GM12878 (cell line): Measurements from ENCODE around the gene SPTBN1. TPM values are rescaled to one million over a fixed set of nuclear protein-coding genes. Genes with fewer than 3 reads are reported as not detected.

Experiments
- BCL11A ChIP-seq: IDR thresholded peaks from 2 replicates; pipeline ENCODE4 v1.6.1; 2011; ENCODE audit warnings: low read depth, low read length
- CHD1 ChIP-seq: IDR thresholded peaks from 2 replicates; pipeline ENCODE4 v1.6.1; 2012; ENCODE audit warnings: low read depth, low read length, improper control_type of control experiment
- GABPA ChIP-seq: IDR thresholded peaks from 2 replicates; pipeline ENCODE4 v1.6.1; 2014; ENCODE audit warnings: antibody characterized with exemption, low read depth, mild to moderate bottlenecking, inconsistent platforms
- LARP7 ChIP-seq: fragments of 450-650 bp; IDR thresholded peaks from 2 replicates; pipeline ENCODE4 v1.6.1; 2017; ENCODE audit warnings: mild to moderate bottlenecking
- MEF2B ChIP-seq: fragments of 450-650 bp; IDR thresholded peaks from 2 replicates; pipeline ENCODE4 v1.6.1; 2018; ENCODE audit warnings: mild to moderate bottlenecking, moderate library complexity; ENCODE audit not compliant: partially characterized antibody, poor library complexity, severe bottlenecking
- POU2F2 ChIP-seq: IDR thresholded peaks from 3 replicates; pipeline ENCODE4 v1.6.1; 2011; ENCODE audit warnings: low read depth, mild to moderate bottlenecking, low read length, borderline replicate concordance
- RAD21 ChIP-seq: IDR thresholded peaks from 2 replicates; pipeline ENCODE4 v1.6.1; 2011; ENCODE audit warnings: mild to moderate bottlenecking, low read depth, low read length, moderate library complexity; ENCODE audit not compliant: insufficient read depth
- RB1 ChIP-seq: fragments of 450-650 bp; formaldehyde crosslinking; IDR thresholded peaks from 2 replicates; pipeline ENCODE4 v1.6.1; 2017; ENCODE audit warnings: mild to moderate bottlenecking, borderline replicate concordance
- RUNX3 ChIP-seq: IDR thresholded peaks from 2 replicates; pipeline ENCODE4 v1.6.1; 2012; ENCODE audit warnings: low read length, inconsistent platforms
- SIX5 ChIP-seq: IDR thresholded peaks from 2 replicates; pipeline ENCODE4 v1.6.1; 2011; ENCODE audit warnings: mild to moderate bottlenecking, low read depth, low read length, moderate library complexity; ENCODE audit not compliant: severe bottlenecking
- SPI1 ChIP-seq: IDR thresholded peaks from 2 replicates; pipeline ENCODE4 v1.6.1; 2011; ENCODE audit warnings: low read depth, mild to moderate bottlenecking, low read length, moderate library complexity, borderline replicate concordance; ENCODE audit not compliant: insufficient read depth
- STAT1 ChIP-seq: fragments of 450-650 bp; conservative IDR thresholded peaks from 2 replicates; pipeline ENCODE4 v1.6.1; 2014; ENCODE audit warnings: antibody characterized with exemption, mild to moderate bottlenecking
- YBX1 ChIP-seq: fragments of 450-650 bp; IDR thresholded peaks from 2 replicates; pipeline ENCODE4 v1.6.1; 2016; ENCODE audit warnings: antibody characterized with exemption
- ZNF384 ChIP-seq: IDR thresholded peaks from 2 replicates; pipeline ENCODE4 v1.6.1; 2012; ENCODE audit warnings: low read depth, mild to moderate bottlenecking, low read length, improper control_type of control experiment, borderline replicate concordance
- polyA plus RNA-seq, 11 experiments: library from polyadenylated mRNA; depleted of rRNA in 4 of 11; unstranded in 6 of 11; stranded (reverse) in 5 of 11; fragments of >200 nt; fragmentation: Nextera tagmentation in 4 of 11; fragmentation: Illumina TruSeq in 1 of 11; extraction: Ambion mirVana in 4 of 11; extraction: Trizol in 1 of 11; gene quantifications; 1 replicate in 1 of 11; 2 replicates in 10 of 11; pipeline versions ENCODE4 v1.2.1 to v1.2.3, GENCODE V29; 2011 to 2016; ENCODE audit warnings: inconsistent platforms in 2 of 11, missing spikeins in 2 of 11, low read depth in 1 of 11
- total RNA-seq, 4 experiments: library from RNA; depleted of rRNA in 3 of 4; stranded (reverse); fragments of >200 nt in 3 of 4; fragmentation: Illumina TruSeq in 1 of 4; extraction: Trizol in 1 of 4; gene quantifications; 2 replicates each; pipeline versions ENCODE4 v1.2.1 to v1.2.3, GENCODE V29; 2013 to 2021
- TF ChIP-seq, protein P1 (sequence below): fragments of 450-650 bp; conservative IDR thresholded peaks from 2 replicates; pipeline ENCODE4 v1.6.1; 2017; ENCODE audit warnings: mild to moderate bottlenecking, moderate library complexity
- TF ChIP-seq, protein P2 (sequence below): IDR thresholded peaks from 2 replicates; pipeline ENCODE4 v1.6.1; 2011; ENCODE audit warnings: low read depth, mild to moderate bottlenecking, low read length, moderate library complexity, borderline replicate concordance; ENCODE audit errors: extremely low read depth
- TF ChIP-seq, protein P3 (sequence below): fragments of 450-650 bp; IDR thresholded peaks from 2 replicates; pipeline ENCODE4 v1.6.1; 2014; ENCODE audit warnings: mild to moderate bottlenecking
- TF ChIP-seq, protein P4 (sequence below): IDR thresholded peaks from 2 replicates; pipeline ENCODE4 v1.6.1; 2012; ENCODE audit warnings: improper control_type of control experiment, low read depth, low read length; ENCODE audit not compliant: insufficient replicate concordance

SPTBN1 gene
- total and polyA plus RNA-seq, 10 of the 15 experiments (the other 5 are each of a cell fraction or from before 2014, with no cell fraction given) = 20.6 to 154 (median 76.7) TPM

DNA sequence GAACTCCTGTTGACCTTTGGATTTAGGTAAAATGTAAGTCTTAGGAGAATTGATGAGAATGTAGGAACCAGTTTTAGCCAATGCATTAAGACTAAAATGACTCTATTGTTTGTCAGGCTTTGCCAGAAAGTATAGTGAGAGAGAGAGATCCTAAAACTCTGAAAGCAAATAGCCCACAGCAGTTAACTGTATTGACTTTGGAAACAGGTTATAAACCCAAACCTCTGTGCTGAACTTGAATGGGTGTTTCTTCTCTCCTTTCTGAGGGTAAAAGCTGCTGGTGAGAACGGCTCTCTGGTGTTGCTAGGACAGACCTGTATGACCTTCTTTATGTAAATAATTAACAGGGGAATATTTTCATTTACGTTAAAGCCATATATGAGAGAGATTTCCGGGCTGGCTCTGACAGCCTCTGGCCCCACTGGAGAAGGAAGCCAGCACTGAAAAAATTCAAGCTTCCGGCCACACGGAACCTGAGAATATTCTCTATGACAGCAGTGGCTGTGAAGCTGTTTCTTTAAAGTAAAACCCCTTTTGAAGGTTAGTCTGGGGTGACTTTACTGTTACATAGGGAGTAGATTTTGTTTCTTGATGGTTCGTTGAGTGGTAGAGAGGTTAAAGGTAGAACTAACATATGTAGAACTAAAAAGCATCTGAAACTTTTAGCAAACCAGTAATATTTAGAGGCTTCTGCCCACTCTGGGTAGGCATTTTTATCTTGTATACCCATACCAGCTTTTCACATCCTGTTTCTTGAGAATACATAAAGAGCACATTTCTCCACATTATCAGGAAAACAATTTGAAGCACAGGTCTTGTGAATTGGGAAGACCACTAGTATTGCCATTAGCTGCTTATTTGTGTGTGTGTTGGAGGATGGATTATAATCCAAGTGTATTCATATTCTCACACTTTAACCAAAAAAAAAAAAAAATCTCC, 123.8 kb downstream of the SPTBN1 start (continued):
- TF ChIP-seq, protein P1, sequence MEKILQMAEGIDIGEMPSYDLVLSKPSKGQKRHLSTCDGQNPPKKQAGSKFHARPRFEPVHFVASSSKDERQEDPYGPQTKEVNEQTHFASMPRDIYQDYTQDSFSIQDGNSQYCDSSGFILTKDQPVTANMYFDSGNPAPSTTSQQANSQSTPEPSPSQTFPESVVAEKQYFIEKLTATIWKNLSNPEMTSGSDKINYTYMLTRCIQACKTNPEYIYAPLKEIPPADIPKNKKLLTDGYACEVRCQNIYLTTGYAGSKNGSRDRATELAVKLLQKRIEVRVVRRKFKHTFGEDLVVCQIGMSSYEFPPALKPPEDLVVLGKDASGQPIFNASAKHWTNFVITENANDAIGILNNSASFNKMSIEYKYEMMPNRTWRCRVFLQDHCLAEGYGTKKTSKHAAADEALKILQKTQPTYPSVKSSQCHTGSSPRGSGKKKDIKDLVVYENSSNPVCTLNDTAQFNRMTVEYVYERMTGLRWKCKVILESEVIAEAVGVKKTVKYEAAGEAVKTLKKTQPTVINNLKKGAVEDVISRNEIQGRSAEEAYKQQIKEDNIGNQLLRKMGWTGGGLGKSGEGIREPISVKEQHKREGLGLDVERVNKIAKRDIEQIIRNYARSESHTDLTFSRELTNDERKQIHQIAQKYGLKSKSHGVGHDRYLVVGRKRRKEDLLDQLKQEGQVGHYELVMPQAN = peak; percentile 20; the same call in 1 of the 2 replicates
- TF ChIP-seq, protein P2, sequence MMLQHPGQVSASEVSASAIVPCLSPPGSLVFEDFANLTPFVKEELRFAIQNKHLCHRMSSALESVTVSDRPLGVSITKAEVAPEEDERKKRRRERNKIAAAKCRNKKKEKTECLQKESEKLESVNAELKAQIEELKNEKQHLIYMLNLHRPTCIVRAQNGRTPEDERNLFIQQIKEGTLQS = no peak
- TF ChIP-seq RUNX3 (peak; percentile 7; the same call in 1 of the 2 replicates), CHD1 (no peak; the same call in 1 of the 2 replicates), STAT1 (no peak), RAD21 (peak; percentile 13; the same call in 1 of the 2 replicates), SPI1 (peak; percentile 16; the same call in 1 of the 2 replicates), BCL11A (no peak), RB1 (no peak), YBX1 (no peak), GABPA (peak; percentile 31; the same call in 1 of the 2 replicates), ZNF384 (no peak), LARP7 (no peak), POU2F2 (no peak), MEF2B (no peak), SIX5 (no peak)
- TF ChIP-seq, protein P3, sequence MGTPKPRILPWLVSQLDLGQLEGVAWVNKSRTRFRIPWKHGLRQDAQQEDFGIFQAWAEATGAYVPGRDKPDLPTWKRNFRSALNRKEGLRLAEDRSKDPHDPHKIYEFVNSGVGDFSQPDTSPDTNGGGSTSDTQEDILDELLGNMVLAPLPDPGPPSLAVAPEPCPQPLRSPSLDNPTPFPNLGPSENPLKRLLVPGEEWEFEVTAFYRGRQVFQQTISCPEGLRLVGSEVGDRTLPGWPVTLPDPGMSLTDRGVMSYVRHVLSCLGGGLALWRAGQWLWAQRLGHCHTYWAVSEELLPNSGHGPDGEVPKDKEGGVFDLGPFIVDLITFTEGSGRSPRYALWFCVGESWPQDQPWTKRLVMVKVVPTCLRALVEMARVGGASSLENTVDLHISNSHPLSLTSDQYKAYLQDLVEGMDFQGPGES = no peak
- TF ChIP-seq, protein P4, sequence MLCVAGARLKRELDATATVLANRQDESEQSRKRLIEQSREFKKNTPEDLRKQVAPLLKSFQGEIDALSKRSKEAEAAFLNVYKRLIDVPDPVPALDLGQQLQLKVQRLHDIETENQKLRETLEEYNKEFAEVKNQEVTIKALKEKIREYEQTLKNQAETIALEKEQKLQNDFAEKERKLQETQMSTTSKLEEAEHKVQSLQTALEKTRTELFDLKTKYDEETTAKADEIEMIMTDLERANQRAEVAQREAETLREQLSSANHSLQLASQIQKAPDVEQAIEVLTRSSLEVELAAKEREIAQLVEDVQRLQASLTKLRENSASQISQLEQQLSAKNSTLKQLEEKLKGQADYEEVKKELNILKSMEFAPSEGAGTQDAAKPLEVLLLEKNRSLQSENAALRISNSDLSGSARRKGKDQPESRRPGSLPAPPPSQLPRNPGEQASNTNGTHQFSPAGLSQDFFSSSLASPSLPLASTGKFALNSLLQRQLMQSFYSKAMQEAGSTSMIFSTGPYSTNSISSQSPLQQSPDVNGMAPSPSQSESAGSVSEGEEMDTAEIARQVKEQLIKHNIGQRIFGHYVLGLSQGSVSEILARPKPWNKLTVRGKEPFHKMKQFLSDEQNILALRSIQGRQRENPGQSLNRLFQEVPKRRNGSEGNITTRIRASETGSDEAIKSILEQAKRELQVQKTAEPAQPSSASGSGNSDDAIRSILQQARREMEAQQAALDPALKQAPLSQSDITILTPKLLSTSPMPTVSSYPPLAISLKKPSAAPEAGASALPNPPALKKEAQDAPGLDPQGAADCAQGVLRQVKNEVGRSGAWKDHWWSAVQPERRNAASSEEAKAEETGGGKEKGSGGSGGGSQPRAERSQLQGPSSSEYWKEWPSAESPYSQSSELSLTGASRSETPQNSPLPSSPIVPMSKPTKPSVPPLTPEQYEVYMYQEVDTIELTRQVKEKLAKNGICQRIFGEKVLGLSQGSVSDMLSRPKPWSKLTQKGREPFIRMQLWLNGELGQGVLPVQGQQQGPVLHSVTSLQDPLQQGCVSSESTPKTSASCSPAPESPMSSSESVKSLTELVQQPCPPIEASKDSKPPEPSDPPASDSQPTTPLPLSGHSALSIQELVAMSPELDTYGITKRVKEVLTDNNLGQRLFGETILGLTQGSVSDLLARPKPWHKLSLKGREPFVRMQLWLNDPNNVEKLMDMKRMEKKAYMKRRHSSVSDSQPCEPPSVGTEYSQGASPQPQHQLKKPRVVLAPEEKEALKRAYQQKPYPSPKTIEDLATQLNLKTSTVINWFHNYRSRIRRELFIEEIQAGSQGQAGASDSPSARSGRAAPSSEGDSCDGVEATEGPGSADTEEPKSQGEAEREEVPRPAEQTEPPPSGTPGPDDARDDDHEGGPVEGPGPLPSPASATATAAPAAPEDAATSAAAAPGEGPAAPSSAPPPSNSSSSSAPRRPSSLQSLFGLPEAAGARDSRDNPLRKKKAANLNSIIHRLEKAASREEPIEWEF = peak; percentile 82
